ENCODE data around the gene C2CD2. TPM values are rescaled to one million over a fixed set of nuclear protein-coding genes. Genes with fewer than 3 reads are reported as not detected.

Gene C2CD2
- total RNA-seq, 1 donor from 2014 or later, result 15.3 TPM

- Histone ChIP-seq H3K9ac (no peak overlapping the region), H3K27ac (no peak overlapping the region), H3K4me1 (peaks cover 3% of the 10 kb centered on the region), H3K4me2 (no peak overlapping the region), H4K20me1 (ENCODE audit: low read depth) (no peaks in the 10 kb centered on the region), H2AFZ (replicated peaks) (no peak overlapping the region), H3K79me2 (ENCODE audit: low read depth) (no peaks in the 10 kb centered on the region), H3K27me3 (no peaks in the 10 kb centered on the region), H3K9me3 (ENCODE audit: low read depth) (no peaks in the 10 kb centered on the region), H3F3A (ENCODE audit: low read depth) (no peaks in the 10 kb centered on the region), H3K36me3 (no peaks in the 10 kb centered on the region), H3K4me3 (no peak overlapping the region)
- H3K4me3 Mint-ChIP-seq, result no peak overlapping the region
- H3K27ac Mint-ChIP-seq, result no peak overlapping the region
- H3K36me3 Mint-ChIP-seq, result no peaks in the 10 kb centered on the region
- H3K9me3 Mint-ChIP-seq, result no peaks in the 10 kb centered on the region
- DNase-seq (ENCODE audit: low spot score), result no peak
- TF ChIP-seq CTCF (IDR thresholded peaks at IDR 0.05) (no peak), EZH2 (IDR thresholded peaks at IDR 0.05) (no peak), EZH2phosphoT487 (IDR thresholded peaks at IDR 0.05) (no peak)
- peaks cover 9% of the 10 kb centered on the region for H3K27me3 Mint-ChIP-seq (ENCODE audit: insufficient read depth, low read depth)
- peaks cover 9% of the 10 kb centered on the region for H3K4me1 Mint-ChIP-seq
Measured at GRCh38 chr21:41884501-41885030, 69.3 kb downstream of the C2CD2 start.

- Histone ChIP-seq H3K27me3 (no peaks in the 10 kb centered on the region), H3K36me3 (no peaks in the 10 kb centered on the region), H3F3A (ENCODE audit: low read depth) (no peaks in the 10 kb centered on the region), H3K4me3 (no peak overlapping the region), H4K20me1 (ENCODE audit: low read depth) (no peaks in the 10 kb centered on the region), H3K4me2 (no peak overlapping the region), H3K79me2 (ENCODE audit: low read depth) (peaks cover under 1% of the 10 kb centered on the region), H3K4me1 (peaks cover 3% of the 10 kb centered on the region), H3K27ac (no peak overlapping the region), H3K9ac (no peak overlapping the region), H2AFZ (replicated peaks) (no peak overlapping the region), H3K9me3 (ENCODE audit: low read depth) (no peaks in the 10 kb centered on the region)
- no peak for DNase-seq (ENCODE audit: low spot score)
- Mint-ChIP-seq H3K4me3 (no peak overlapping the region), H3K36me3 (no peaks in the 10 kb centered on the region), H3K27me3 (ENCODE audit: insufficient read depth, low read depth) (peaks cover 2% of the 10 kb centered on the region), H3K27ac (peak overlapping the region; percentile 87), H3K4me1 (peaks cover 9% of the 10 kb centered on the region), H3K9me3 (no peaks in the 10 kb centered on the region)
- no peak for TF ChIP-seq EZH2 (IDR thresholded peaks at IDR 0.05)
- no peak for TF ChIP-seq EZH2phosphoT487 (IDR thresholded peaks at IDR 0.05)
- TF ChIP-seq CTCF (IDR thresholded peaks at IDR 0.05), result no peak
Measured at GRCh38 chr21:41883582-41883981, 70.2 kb downstream of the C2CD2 start.

GRCh38 chr21:41881051-41881450, 72.8 kb downstream of the C2CD2 start:
- H3K27ac ChIP-seq, result no peak overlapping the region
- H3K36me3 Mint-ChIP-seq, result no peaks in the 10 kb centered on the region
- H3K27me3 ChIP-seq, result no peaks in the 10 kb centered on the region
- H3F3A ChIP-seq (ENCODE audit: low read depth), result no peaks in the 10 kb centered on the region
- no peaks in the 10 kb centered on the region for H3K36me3 ChIP-seq
- no peak overlapping the region for H3K4me2 ChIP-seq
- H3K27ac Mint-ChIP-seq, result no peak overlapping the region
- no peak for DNase-seq (ENCODE audit: low spot score)
- H4K20me1 ChIP-seq (ENCODE audit: low read depth), result no peaks in the 10 kb centered on the region
- H3K9me3 ChIP-seq (ENCODE audit: low read depth), result no peaks in the 10 kb centered on the region
- H3K9me3 Mint-ChIP-seq, result no peaks in the 10 kb centered on the region
- no peak overlapping the region for H2AFZ ChIP-seq (replicated peaks)
- H3K79me2 ChIP-seq (ENCODE audit: low read depth), result peaks cover 21% of the 10 kb centered on the region
- TF ChIP-seq EZH2 (IDR thresholded peaks at IDR 0.05) (no peak), CTCF (IDR thresholded peaks at IDR 0.05) (no peak), EZH2phosphoT487 (IDR thresholded peaks at IDR 0.05) (no peak)
- H3K4me3 ChIP-seq, result no peak overlapping the region
- peaks cover 21% of the 10 kb centered on the region for H3K4me1 Mint-ChIP-seq
- H3K4me3 Mint-ChIP-seq, result peak overlapping the region; percentile 62
- H3K27me3 Mint-ChIP-seq (ENCODE audit: insufficient read depth, low read depth), result peaks cover 6% of the 10 kb centered on the region
- H3K9ac ChIP-seq, result no peak overlapping the region
- peaks cover 8% of the 10 kb centered on the region for H3K4me1 ChIP-seq

All from neural progenitor cell (in vitro differentiated cells).